SK-N-MC (cell line): ENCODE data around the gene SEMA5A.

Experiments
- EZH2 ChIP-seq: fragments of 200-600 bp; sonication (generic); IDR thresholded peaks from one replicate; pipeline ENCODE4 v1.6.1; 2017; ENCODE audit warnings: antibody characterized with exemption
- POLR2AphosphoS5 ChIP-seq: IDR thresholded peaks from 2 replicates; pipeline ENCODE4 v1.6.1; 2012; ENCODE audit warnings: mild to moderate bottlenecking, low read depth, low read length, borderline replicate concordance

DNA sequence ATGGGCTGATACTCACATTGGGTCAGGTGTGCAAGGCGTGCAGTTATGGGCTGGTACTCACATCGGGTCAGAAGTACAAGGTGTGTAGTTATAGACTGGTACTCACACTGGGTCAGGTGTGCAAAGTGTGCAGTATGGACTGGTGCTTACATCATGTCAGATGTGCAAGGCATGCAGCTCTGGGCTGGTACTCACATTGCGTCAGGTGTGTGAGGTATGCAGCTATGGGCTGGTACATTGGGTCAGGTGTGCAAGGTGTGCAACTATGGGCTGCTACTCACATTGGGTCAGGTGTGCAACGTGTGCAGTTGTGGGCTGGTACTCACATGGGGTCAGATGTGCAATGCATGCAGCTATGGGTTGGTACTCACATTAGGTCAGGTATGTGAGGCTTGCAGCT lies 213.8 kb downstream of the SEMA5A start:
- TF ChIP-seq EZH2 = no peak
- TF ChIP-seq POLR2AphosphoS5 = no peak
